GOT3 (cell line): ENCODE results near the gene NKD1.

ENCODE experiments used
- DNase-seq: peaks from one replicate; lab custom pipeline; 2025; ENCODE audit warnings: mixed read lengths; lab: John Stamatoyannopoulos, UW

The NKD1 gene

DNA sequence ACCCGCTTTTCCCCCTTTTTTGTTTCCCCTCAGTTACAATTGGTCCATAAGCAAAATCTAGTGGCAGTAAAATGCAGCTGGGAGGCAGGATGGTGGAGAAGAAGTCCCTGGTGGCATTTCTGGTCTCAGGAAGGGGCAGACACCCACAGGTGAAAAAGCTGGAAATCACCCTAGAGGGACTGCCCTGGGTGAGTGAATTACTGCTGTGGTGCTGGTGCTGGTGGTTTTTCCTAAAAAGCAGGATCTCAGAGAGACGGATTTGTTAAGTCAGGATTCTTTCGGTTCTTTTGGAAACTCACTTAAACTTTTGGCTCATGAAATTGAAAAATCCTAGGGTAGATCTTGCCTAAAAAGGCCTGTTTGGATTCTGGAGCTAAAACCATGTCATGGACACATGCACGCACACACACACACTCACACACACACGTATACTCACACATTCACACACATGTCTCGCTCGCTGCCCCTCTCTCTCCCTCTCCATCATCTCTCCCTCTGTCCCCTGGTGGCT is 65.8 kb downstream of the NKD1 start:
- no peak for DNase-seq

DNA sequence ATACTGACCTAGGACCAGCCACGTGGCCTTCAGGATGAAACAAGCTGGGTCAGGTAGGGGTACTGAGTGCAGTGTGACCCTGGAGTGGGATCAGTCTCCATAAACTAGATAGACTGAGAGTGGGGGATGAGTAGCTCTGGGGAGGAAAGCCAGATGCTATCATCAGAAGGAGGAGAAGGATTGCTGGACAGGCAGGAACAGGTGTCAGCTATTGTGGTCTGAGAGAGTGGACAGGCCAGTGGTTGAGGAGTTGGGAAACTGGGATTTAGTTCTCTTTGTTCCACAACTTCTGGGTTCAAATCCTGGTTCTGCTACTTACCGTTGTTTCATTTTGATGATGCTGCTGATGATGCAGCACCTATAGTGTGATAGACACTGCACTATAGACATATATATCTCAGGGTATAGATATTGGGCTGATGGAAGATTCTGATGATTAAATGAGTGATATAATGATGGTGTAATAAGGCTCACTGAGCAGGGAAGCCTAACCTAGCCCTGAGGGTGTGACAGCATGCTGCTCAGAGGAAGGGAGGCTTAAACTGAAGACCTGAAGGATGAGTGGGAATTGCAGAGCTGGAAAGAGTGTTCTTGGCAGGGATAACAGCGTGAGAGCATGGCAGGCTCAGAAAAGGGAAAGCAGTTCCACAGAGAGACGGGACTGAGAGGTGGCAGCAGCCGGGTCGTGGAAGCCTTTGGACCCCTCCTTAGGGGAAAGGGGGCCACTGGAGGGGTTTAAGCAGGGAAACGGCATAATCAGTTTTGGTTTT is 66.9 kb downstream of the NKD1 start:
- no peak for DNase-seq

DNA sequence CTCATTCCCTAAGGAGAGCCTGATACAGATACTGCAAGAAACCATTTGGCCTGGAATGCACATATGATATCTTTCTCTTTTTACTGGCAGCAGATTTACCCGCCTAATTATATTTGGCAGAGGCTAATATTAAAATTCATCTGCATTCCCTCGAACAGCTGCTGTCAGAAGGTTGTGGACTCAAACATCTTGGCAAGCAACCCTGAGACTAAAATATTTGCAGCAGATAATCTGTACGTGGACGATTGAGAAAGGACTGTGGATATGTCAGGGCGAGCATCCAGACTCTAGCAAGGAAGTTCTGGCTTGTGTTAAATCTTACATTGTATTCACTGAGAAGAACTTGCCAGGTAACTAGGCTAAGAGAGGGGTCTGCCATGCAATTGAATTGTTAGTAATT is 67.7 kb downstream of the NKD1 start:
- DNase-seq: no peak

DNA sequence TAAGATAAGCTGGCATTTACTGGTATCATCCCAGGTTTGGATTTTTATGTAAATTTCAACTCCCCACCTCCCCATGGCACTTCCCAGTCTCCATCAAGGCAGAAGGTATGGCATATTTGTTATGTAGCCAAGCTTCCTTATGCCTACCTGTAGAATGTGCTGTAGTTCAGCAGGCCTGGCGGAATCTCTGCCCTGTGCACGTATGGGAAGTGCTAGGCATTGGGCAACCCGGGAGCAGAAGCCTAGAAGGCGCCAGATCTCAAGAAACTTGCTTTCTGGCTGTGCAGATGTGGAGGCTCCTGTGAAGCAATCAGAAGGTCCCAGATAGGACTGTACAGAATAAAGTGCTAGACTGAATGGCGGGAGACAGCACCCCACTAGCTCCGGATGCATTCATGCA is 68.2 kb downstream of the NKD1 start:
- no peak for DNase-seq

DNA sequence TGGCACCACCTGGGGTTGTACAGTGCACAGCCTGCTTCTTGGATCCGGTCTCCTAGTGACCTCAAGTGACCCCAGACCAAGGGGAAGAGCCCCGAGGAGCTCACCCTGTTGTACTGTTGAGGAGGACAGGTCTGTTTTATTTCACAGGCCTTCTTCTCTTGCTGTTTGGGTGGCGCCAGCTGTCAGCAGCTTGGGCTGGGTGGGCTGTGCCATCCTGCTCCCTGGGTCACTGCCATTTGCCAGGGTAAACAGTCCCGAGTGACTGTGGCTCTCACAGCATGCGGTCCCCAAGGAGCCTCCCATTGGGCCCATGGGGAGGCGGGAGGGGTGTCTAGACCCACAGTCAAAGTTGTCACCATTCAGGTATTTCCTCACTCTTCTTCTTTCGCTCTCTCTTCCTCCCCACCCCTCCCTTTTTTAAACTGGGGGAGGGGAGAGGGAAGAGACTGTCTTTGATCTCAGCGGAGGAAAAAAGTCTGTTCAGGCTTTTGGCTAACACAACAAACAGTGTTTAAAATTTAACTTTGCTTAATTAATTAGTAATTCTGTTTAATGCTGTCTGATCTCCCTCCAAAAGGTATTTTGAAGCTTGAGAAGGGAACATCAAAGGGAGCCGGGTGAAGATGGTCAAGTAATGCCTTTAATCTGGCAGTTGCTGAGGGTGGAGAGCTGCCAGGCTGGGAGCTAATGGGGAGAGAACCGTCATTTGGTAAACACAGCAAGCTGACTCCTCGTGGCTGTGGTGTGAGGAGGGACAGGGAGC is 68.9 kb downstream of the NKD1 start:
- no peak for DNase-seq

DNA sequence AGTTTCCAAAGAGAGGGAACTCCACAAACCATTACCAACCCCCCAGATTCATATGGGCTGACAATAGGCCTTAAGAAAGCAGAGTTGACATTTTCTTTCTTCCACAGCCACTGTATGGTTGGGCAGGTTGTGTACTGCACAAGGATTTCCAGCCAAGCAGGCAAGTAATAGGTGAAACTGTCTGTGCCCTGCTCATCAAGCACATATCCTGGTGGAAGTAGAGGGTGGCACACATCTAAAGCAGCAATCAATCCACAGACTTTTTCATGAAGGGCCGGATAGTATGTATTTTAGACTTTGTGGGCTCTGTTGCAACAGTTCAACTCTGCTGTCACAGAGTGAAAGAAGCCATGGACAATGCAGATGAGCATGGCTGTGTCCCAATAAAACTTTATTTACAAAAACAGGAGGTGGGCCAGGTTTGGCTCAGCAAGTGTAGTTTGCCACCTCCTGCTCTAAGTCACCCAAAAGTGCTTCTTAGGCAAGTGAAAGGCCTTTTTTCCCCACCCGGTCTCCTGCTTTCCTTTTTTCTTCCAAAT is 69.5 kb downstream of the NKD1 start:
- DNase-seq: no peak

DNA sequence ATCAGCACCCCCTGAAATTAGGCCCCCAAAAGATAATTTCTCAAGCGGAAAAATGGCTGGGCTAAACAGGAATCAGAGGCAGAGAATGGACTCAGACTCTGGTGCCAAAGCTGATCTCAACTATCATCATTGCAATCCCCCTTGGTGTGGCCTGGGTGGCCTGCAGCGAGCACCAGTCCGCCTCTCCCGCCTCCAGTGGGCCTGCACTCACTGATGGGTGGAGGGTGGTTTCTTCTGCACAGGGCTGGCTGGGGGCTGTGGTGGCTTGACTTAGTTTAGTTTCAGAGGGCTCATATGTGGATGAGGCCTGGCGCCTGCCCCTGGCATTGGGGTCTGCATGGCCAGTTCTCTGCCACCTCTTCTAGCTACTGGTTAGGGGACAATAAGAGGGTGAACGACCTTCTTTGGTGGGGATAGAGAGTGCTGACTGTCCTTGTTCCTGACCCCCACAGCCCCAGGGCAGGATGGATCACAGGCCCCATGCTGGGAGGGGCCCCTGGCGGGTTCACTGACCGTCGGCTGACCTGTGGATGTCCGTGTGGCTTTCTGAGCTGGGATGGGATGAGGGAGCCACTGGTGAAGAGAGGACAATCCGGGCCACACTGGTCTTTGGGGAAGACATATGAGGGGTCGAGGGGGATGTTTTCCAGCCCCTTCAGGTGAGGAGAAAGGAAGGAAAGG is 70.2 kb downstream of the NKD1 start:
- DNase-seq: no peak

DNA sequence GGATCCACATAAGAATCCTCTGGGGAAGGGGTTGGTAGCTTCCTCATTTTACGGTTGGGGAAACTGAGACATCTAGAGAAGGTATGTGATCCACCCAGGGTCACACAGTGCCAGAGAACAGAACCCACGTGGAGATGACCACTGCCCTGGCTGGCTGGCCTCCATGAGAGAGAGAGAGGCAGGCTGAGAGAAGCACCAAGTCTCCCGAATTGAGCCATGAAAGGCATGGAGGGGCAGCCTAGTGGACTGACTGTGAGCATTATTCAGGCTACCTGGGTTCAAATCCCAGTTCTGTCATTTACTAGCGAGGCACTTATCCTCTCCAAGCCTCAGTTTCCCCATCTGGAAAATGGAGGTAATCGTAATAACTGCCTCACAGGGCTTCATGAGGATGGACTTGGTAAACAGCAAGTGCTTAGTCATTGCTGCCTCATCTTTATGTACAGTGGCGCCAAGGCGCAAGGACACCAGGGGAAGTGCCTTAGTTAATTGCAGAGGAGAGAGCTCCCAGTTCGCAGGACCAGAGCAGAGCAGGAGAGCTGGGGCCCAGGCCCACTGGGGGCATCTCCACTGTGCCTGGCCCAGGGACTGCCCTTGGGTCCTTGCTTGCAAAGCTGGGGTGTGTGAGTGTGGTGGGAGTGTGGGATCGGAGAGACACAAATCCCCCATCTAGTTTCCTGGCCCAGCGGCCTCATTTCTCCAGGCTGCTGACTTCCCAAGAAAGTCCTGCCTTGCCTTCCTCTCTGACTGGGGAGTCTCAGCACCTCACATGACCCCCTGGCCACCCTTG is 71.7 kb downstream of the NKD1 start:
- DNase-seq: no peak

DNA sequence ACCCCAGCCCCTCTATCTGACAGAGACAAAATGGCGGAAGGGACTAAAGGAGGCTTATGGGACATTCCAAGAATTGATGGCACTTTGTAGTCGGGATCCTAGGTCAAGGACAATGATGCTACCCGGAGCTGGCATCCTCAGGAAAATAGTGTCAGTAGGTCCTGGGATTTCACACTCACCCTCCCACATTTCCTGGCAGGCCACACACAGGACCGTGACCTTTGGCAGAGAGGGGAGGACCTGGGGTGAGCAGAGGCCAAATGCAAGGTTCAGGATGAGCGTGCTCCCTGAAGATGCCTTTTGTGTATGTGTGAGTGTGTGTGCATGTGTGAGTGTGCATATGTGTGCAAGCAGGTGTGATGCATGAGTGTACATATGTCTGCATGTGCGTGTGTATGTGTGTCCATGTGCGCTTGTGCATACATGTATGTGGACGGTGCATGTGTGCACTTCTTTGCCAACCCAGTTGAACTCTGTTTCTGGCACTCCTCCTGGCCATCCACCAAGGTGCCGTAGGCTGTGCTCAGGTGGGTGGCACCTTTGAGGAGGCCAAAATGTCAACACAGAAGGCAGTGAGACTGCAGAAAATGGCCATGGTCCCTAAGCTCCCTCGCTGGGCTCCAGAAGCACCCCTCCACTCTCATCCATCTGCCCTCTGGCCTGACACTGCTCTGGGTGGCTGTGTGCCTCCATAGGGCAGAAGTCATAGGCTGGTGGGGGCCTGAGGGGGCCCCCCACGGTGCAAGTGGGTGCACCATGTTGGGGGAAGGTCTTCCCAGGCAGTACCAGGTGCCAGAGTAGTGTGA is 72.7 kb downstream of the NKD1 start:
- DNase-seq: no peak

DNA sequence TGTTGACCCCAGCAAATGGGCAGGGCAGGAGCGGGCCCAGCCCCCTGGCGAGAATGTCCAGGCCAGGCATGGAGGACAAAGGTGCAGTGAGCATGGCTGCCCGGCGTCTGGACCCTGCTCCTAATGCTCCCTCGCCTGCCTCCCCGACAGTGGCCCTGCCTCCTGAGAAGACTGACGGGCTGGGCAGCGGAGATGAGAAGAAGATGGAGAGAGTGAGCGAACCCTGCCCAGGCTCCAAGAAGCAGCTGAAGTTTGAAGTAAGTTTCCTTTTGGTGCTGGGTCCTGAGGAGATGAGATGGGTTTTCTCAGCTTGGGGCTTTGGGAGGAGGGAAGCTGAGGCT is 73.2 kb downstream of the NKD1 start:
- no peak for DNase-seq

DNA sequence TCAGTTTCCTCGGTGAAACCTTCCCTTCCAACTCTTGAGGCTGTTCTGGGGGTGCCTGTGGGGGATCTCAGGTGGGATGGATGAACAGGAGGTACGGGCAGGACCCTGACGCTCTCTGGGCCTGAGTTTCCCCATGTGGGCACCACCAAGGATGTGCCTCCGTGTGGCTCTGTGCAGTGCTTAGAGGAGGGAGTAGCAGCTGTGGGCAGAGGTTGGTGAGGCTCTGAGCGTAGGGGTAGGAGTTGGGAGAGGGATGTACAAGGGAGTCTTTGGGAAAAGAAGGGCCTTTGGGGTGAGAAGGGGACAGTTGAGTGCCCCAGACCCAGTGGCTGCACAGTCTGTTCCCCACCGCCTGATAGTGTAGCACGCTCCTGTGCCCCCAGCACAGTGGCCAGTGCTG is 73.8 kb downstream of the NKD1 start:
- no peak for DNase-seq

DNA sequence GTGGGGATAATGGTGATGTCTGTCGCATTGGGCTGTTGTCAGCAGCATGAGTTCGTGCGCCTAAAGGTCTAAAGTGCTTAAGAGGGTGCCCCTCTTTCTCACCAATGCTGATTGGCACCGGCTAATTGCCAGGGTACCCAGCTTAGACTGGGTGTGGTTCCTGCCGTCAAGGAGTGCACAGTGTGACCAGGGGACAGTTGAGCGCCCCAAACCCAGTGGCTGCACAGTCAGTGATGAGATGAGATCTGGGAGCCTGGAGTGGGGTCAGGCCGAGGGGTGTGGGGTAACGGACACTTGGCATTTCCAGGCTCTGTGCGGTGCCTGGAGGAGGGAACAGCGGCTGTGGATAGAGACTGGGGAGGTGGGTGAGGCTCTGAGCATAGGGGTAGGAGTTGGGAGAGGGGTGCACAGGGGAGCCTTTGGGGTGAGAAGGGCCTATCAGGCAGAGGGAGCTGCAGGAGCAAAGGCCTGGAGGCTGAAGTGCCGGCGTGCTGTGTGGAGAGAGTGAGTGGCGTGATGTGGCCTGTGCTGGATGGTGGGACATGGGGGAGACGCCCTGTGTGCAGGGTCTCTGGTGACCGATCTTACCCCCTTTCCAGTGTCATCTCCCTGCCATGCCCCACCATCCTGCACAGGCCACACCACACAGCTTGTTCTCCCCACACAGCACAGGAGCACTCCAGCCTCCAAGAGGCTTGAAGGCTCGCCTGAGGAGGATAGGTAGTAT is 74.6 kb downstream of the NKD1 start:
- DNase-seq: no peak

DNA sequence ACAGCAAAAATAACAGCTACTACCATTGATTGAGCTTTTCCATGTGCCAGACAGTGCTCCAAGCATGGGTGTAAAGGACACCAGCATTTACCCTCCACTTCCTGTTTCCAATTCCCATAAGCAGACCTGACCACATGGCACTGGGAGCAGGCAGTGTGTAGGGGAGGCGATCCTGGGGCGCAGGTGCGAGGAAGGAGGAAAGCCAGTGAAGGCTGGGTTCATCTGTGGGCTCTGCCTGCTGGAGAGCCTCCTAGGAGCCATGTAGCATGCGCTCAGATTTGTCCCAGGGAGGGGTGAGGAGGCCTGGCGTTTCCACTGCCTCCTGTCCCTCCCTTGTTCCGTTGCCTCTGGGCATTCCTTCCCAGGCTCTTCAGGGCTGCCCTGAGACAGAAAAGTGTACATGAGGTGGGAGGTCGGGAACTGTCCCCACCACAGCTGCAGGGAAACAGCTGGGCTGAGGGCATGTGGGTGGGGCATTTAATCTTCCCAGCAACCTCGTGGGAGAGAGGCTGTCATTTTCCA is 76.3 kb downstream of the NKD1 start:
- no peak for DNase-seq

DNA sequence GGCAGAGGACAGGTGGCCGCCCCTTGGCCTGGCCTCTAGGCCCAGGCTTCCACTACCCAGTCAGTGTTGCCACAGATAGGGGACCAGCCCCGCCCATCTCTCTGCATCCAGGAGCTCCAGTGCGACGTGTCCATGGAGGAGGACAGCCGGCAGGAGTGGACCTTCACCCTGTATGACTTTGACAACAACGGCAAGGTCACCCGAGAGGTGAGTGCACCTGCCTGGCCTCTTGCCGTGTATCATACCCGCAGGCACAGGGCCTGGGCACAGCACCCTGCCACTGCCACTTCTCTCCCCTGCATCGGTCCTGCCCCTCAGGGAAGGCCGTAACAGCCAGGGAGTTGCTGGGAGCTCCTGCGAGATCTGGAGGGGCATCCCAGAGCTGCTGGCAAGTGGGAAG is 77.2 kb downstream of the NKD1 start:
- no peak for DNase-seq

DNA sequence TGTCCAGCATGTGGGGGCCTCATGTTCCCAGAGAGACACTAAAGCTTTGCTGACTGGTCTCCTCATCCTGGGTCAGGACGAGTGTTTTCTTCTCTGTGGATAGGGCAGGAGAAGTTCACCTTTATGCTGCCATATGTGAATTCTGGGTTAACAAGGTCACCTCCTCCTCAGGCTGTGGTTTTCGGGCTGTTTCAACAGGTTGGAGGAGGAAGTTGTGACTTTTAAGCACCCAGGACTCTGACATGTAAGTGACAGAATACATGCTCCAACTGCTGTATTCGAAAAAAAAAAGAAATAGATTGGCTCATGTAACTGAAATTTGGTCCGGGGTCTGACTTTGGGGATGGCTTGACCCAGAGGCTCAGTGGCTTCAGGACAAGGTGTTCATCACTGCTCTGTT is 78.7 kb downstream of the NKD1 start:
- DNase-seq: no peak

DNA sequence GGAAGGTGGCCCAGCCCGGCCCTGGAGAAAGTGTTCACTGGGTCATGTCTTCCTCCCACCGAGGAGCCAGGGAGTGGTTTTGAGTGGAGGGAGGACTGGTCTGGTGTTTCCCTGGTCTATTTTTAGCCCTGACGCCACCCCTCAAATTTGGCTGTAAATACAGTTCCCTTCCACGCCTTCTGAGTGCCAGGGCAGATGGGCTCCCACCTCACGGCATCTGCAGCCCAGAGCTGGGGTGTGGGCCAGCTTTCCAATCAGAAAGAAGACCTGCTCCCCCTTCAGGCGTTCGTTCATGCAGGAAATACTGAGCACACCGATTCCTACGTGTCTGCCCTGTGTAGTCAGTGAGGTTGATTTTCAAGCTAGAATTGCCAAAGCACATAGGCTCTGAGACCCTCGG is 79.2 kb downstream of the NKD1 start:
- no peak for DNase-seq

DNA sequence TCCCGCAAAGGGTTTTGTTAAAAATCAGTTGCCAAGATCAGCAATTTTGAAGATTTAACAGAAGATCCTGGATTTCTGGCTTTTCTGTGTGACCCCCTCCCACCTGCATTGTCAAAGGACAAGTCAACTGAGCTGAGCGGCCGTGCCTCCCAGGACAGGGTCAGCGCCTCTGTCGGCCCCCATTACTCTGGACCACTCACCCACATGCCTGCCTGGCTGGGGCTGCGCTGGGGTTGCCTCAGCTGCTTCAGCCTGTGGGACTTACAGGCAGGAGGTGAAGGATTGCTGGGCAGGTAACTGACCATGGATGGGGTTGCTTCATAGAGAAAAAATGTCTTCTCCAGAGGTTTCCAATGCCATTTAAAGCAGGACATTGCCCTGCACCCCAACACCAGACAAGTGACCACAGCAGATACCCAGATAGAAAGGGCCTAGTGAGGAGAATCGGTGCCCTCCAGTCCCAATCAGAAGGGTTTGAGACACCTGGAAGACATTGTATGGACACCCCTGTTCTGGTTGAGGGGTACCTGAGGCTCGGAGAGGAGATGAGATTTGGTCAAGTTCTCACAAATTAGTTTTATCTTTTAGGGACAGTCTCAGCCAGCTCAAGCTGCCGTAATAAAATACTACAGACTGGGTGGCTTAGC is 80.1 kb downstream of the NKD1 start:
- no peak for DNase-seq

DNA sequence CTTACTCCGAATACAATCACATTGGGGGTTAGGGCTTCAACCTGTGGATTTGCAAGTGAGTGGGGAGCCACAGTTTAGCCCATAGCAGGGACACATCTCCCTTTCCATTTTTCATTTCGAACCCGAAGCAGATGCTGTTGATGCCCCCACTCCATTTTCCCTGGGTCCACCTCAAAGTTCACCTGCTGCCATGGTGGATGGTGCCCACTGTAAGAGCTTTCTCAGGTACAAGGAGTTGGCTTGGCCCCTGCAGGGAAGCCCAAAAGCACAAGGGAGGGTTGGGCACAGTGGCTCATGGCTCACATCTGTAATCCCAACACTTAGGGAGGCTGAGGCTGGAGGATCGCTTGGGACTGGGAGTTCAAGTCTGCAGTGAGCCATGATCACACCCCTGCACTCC is 81.1 kb downstream of the NKD1 start:
- DNase-seq: no peak

DNA sequence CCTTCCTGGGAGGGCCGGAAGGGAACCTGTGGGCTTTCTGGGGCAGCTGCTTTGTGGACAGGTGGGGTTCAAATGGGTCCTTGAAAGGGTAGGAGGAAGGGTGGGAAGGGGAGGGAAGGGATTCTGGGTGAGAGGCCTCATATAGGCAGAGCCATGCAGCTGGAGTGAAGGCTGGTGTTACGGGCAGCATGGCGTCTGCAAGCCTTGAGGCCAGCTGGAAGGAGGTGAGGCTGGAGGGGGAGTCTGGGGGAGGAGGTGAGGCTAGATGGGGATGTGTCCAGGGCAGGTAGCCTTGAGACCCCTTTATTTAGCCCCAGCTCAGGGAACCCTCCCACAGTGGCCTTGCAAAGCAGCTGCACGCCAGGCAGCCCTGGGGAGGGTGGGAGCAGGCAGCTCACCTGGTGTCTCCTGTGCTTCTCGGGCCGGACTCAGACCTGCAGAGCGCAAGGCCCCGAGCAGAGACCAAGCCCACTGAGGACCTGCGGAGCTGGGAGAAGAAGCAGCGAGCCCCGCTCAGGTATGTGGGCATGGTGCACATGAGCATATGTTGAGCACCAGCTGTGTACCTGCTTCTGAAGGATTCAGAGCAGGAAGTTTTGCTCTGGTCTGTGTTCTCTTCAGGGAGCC is 82.3 kb downstream of the NKD1 start:
- no peak for DNase-seq
